Posterior vena cava (tissue), 2 donors: ENCODE results near the gene FHIT. TPM values are rescaled to one million over a fixed set of nuclear protein-coding genes. Genes with fewer than 3 reads are reported as not detected.

Source experiments
- DNase-seq: peaks from one replicate; pipeline ENCODE4 v3.0.0-alpha.2; 2020; ENCODE audit warnings: low spot score
- intact Hi-C, 2 donors: fragments of 100-400 bp; cut with DNase I; formaldehyde crosslinking; loops; one replicate each; pipeline versions ENCODE4 v1.14.1 to v1.14.2; 2022 to 2023
- total RNA-seq, 2 donors: library from RNA; stranded (reverse); fragmentation: NEBNext Ultra II Directional; extraction: Animal tissue kit (Norgen Biotek cat#: 25700); gene quantifications; one replicate each; pipeline ENCODE4 v1.2.1, GENCODE V29; 2021
- donor health status: DM: yes; HTN: yes; CAD: no.
- donor health status: DM: yes; HTN: yes; CAD: no.

FHIT gene
- total RNA-seq, 2 donors from 2014 or later, result 6.0 to 9.2 TPM

DNA sequence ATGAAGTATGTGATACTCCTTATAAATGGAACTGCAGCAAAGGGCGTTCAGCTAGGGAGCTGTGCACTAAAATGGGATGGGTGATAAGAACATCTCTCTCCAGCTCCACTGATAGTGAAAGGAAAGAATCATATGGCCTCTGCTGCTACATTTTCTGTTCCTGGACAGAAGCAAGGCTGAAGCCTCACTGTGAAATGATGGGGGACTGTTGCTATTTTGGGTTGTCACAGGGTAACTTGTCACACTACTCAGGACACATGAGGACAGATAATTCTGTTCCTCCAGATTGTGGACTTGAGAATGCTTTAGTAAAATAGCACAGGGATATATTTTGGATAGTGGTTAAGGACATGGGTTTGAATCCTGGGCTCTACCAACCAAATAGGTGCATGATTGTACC, 423.6 kb downstream of the FHIT start:
- intact Hi-C loops, result no loop called here
- no peak for DNase-seq

DNA sequence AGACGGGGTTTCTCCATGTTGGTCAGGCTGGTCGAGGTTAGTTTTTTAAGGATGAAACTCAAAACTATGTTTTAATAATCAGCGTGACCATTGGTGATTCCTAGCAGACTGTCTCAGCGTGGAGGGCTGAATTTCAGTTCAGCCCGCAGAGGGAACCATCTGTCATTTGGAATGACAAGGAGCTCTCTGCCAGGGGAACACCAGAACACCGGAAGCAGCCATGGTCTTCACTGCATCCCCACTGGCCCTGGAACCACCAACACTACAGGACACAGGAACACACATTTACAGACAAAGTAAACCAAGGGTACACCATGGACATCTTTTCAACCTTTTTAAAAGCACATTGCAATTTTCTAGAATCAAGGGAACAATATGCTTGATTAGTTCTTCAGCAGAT, 424.7 kb downstream of the FHIT start:
- intact Hi-C loops, result no loop called here
- no peak for DNase-seq

DNA sequence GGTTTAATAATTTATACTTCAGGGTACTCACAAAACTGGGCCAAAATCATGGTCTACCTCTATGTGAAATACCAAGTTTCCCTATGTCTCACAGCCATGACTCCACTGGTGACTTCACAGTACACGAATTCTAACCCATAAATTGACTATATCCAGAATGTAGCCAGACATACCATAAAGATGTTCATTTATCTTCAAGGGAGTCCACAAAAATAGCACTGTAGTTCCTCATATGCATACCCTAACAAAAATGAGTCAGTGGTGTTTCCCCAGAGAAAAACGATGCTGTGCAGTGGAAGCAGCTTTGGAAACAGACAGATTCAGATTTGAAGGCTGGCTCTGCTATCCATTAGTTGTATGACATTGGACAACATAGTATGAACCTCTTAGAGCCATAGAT, 438.8 kb downstream of the FHIT start:
- intact Hi-C loops, result no loop called here
- no peak for DNase-seq

DNA sequence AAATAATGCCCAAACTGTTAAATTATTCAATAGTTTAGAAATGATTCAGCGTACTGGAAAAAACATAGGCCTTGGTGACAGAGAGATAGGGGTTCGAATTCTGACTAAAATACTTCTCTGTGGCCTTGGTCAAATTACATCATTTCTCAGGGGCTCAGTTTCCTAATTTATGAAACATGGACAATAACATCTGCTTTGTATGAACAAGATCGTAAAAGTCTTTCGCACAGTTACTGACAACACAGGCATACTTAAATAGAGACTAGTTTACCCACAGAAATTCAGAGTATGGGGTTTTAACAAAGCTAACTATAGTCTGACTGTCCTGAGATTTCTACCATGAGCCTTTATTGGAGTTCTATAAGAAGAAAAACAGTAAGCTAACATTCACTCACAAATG, 440.4 kb downstream of the FHIT start:
- intact Hi-C loops, result no loop called here
- no peak for DNase-seq

DNA sequence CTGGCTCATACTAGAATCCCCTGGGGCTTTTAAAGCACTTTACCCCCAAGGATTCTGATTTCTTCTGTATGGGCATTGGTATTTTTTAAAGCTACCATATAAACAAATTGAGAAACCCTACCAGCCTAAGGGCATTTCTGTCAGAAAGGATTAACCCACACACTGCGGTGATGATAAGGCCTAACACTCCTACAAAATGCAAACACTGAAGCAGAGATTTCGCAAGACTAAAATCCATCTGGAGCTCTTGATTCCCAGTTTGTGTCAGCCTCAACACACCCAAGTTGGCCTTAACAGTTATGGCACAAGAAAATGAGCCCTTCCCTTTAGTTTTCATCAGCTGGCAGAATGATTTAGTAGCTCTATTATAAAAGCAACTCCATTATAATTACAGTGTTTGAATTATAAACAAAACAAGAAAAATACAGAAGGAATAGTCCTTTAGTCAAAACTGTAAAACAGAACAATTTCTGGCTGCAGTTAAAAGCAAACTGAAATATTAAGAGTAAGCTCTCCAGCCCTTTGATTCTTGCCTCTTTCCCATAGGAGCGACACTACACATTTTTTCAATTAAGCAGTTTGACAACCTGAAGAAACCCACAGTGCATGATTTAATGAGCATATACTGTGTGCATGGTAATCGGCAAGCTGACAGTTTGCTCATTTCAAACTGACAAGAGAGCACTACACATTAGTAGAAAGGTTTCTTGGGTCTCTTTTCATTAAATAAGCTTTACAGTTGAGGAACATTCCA, 441.2 kb downstream of the FHIT start:
- DNase-seq, result no peak
- intact Hi-C loops, result no loop called here

DNA sequence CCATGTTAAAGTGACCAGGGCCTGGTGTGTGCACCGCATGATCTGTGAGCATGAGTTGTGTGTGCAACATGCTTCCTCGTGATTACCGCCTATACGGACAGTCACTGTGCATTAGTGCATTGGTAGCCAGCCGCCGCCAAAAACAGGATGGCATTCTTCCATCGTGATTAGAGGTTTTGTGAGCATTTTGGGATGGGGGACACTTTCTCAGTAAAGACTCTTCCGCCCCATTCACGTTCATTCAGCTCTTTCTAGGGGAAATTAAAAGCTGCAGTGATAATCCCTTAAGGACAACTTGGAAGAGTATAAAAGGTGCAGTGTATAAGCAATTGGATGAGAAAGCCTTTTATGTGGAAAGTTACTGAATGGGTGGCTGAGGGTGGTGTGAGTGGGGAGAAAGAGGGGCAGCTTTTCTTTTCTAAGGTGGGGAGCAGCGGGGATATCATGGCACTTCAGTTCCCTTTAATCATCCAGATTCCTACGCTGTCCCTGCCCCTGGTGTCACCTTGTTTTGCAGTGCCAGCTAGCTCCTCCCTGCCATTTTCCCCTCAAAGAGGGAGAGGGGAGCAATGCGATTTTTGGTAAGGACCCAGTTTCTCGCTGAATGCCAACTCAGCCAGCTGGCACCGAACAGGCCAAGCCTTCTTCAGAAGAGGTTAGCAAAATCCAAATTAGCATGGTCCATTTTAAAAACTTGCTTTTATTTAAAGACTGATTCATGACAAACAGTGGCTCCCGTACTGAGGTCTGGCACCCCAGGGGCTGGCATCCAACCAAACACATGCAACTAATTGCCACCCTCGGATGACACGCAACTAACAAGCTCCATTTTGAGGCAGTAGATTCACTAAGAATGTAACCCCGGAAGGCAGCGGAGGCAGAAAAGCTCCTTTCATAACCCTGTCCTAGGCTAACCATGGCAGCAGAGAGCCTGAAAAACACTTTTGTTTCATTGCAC, 447.8 kb downstream of the FHIT start:
- DNase-seq, result no peak
- intact Hi-C loops, result no loop called here

DNA sequence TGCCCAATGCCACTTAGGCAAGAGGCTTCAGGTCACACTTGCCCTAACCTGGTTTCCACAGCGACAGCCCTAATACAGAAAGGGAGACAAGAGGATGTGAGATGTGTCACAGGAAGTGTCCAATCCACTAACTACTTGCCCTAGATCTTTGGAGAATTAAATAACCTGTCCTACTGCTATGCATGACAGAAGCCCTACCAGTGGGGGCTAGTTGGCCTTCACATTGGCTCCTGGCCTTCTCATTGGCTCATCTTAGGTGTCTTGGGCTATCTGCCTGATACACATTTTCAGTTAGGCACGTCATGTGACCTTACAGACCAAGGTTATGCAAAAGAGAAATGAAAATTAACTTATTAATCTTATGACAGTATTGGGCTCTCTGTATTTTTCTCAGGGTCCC, 449.9 kb downstream of the FHIT start:
- intact Hi-C loops, result no loop called here

DNA sequence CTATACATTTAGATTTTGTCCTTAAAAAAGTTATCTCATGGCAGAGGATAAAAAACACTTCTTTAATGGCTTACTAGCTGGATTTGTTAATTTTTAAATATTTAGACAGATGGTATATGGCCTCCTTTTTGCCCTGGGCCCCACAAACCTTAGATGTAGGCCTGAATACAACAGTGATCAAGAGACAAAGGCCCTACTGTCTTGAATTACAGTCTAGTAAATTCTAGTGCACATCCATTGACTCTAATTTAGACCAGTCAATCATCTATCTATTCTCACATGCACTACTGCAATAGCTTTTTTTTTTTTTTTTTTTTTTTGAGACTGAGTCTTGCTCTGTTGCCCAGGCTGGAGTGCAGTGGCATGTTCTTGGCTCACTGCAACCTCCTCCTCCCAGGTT, 452.8 kb downstream of the FHIT start:
- no peak for DNase-seq
- intact Hi-C loops, result no loop called here

More for the DNA sequence above, 449.9 kb downstream of the FHIT start:
- no peak for DNase-seq

DNA sequence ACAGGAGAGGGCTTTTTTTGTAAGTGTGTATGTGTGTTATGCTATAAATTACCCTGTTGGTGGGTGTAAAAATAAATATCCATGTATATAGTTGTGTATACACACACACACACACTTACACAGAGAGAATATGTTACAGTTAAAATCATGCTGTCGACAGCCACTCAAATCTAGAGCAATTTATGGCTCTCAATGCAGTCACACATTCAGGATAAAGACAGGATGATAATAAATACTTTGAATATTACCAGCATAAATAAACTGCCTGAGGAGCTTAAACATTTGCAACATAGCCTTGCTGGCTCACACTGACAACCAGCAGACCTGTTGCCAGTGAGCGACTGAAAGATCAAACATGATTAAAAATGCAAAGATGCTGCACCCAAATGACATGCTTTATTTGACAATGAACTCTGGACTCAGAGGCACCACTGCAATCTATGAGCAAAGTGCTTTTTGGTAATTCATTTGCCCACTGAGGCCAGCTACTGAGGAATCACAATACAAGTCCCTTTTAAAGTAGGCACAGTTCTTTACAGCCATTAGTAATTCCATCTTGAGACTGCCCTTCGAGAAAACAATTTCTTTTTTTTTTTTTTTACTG, 458.9 kb downstream of the FHIT start:
- no peak for DNase-seq
- intact Hi-C loops, result no loop called here

DNA sequence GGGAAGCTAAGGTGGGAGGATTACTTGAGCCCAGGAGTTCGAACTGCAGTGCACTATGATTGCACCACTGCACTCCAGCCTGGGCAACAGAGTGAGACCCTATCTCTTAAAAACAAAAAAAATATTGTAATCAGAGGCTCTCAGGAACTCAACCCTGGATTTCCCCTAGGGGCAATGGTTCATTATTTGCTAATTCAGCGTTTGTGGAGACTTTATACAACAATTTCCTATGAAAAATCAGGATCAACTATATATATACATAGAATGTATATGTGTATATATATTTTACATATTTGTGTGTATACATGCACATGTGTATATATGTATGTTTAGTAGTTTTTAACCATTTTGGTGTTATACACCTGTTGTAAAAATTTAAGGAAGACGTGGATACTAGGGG, 463.1 kb downstream of the FHIT start:
- intact Hi-C loops, result no loop called here
- no peak for DNase-seq

DNA sequence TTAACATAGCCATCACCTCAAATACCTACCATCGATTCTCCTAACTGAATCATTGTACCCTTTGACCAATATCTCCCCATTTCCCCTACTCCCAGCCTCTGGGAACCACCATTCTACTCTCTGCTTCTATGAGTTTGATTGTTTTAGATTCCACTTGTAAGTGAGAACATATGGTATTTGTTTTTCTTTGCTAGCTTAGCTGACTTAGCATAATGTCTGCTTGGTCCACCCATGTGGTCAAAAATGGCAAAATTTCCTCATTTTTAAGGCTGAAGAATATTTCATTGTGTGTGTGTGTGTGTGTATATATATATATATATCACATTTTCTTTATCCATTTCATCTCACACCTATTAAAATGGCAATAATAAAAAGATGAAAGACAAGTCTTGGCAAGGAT, 469.3 kb downstream of the FHIT start:
- intact Hi-C loops, result no loop called here
- DNase-seq, result no peak

DNA sequence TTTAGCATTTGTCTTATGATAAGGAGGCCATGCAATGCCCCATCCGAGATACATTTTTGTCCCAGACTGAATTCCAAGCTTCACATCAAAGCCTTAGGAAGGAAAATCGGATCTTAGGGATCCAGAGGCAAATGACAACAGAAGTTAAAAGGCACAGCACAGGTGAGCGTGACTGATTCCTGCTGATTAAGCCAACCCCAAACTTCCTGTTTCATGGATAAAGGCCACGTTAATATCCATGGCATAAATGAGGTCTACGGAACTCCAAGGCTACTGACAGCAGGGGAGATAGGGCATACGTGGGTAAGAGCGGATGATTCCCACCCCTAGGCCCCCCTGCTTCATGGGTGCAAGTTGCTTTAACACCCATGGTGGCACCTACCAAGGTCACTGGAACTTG, 471.6 kb downstream of the FHIT start:
- DNase-seq, result no peak

DNA sequence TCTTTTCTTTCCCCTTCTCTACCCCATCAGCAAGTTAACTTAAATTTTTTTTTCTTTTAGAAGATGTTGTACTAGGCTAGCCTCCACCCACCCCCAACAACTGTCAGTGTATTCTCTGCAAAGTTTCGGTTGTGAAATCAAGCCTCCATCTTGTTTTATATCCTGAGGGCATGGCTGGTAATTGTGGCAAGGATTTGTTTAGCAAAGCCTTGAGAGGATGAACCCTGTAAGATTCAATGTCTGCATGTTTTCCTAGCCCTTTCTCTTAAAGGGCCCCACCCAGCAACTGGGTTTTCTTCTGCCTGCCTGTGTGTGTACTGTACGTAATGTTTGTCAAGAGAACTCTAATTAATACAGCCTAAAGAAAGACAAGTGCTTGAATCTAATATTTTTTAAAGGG, 475.3 kb downstream of the FHIT start:
- DNase-seq, result no peak
- intact Hi-C loops, result no loop called here

More for the DNA sequence above, 471.6 kb downstream of the FHIT start:
- intact Hi-C loops, result no loop called here

DNA sequence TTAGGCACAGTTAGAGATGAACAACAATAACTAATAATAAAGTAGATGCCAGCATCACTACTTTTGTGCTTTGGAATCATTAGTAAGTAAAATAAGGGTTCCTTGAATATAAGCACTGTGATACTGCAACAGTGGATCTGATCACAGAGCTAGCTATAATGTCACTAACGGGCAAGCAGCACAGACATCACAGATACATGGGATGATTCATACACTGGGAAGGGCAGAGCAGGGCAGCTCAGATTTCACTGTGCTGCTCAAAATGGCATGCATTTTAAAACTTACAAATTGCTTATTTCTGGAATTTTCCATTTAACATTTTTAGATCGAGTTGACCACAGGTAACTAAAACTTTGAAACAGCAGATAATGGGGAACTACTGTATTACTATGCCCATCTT, 476.6 kb downstream of the FHIT start:
- intact Hi-C loops, result no loop called here
- no peak for DNase-seq

DNA sequence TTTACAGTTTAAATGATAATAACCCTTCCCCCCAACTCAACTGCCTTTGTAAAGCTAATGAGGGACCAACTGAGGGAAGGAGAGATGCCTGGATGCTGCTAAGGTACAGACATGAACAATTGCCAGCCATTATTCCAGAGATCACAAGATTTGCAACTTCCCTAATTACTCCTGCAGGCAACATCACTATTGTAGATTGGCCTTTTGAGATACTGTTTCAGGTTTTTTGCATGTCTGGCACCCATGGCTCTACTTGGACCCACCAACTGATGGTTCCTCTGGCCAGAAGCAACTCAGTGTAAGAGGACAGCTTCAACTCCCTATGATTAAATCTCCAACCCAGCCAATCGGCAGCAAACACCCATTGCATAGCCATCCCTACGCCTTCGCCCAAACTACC, 478.7 kb downstream of the FHIT start:
- DNase-seq, result no peak
- intact Hi-C loops, result no loop called here

DNA sequence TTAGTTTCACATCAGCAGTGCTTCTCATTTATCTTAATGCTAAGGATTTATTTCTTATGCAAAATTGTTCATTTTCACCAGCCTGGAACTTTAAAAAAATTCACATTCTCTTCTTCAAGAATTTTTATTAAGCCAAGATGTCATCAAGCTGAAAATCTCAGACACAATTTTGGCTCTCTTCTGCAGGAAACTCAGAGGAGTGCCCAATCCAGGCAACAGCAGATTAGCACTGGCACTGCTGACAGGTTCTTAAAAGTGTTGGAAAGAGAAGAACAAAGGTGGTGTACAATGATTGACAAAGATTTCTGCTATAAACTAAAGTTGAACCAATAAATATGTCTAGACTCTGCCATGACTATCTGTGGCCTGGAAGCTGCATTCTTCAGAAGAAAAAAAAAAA, 479.5 kb downstream of the FHIT start:
- no peak for DNase-seq

DNA sequence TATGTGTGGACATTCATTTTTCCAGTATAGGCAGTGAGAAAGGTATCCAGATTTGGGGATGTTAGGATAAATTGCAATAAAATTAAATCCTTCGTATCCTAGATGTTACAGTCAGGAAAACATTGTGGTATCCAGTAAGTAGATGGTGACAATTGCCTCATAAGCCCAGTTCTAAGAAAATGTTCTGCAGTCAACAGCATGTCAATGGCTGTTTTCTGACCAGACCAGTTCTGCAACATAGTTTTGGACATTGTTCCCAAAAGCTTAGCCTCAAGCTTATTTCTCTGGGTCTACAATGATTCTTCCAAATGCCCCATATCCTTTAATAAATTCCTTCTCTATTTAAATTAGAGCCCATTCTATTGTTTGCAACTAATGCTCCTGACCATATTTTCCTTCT, 480.7 kb downstream of the FHIT start:
- intact Hi-C loops, result no loop called here

More for the DNA sequence above, 479.5 kb downstream of the FHIT start:
- intact Hi-C loops, result no loop called here

DNA sequence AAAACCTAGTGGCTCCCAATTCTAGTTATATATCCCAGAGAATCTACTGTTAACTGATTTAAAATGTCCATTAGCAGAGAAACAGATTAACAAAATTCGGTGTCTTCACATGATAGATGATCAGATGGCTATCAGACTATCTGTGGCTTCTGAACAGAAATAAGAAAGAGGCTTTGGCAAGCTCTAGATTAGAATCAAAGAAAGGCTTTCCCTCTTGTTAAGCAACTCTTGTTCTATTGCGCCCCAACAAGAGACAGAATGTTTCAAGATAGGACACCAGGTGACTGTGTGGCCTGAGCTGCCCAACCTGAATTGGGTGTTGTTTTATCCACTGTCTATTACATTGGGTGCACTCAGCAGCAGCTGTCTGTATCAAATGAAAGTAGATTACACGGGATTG, 483.7 kb downstream of the FHIT start:
- no peak for DNase-seq
- intact Hi-C loops, result no loop called here

More for the DNA sequence above, 480.7 kb downstream of the FHIT start:
- DNase-seq, result no peak

DNA sequence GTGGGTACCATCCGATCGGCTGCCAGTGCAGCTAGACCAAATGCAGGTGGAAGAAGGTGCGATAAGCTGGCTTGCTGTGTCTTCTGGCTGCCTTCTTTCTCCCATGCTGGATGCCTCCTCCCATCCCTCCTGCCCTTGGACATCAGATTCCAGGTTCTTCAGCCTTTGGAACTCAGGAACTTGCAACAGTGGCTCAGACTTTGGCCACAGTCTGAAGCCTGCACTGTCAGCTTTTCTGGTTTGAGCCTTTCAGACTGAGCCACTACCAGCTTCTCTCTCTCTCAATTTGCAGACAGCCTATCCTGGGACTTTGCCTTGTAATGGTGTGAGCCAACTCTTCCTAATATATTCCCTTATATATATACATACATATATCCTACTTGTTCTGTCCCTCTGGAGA, 485.5 kb downstream of the FHIT start:
- intact Hi-C loops, result no loop called here
- no peak for DNase-seq

DNA sequence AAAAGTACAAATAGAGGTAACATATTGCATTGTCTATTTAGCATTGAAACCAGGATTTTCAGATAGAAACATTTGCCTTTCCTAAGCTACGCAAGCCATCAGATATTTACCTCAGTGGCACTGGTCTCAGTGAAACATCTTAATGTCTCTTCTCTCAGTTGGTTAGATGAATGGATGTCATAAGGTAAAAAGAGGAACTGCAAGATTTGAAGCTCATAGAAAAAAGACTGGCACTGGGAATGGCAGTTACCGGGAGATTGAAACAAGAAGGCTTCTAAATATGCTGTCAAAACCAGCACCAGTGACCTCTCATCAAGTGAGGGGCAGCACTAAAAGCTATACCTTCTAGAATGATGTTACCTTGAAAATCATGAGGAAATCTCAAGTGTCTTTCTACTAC, 486.4 kb downstream of the FHIT start:
- intact Hi-C loops, result no loop called here
- no peak for DNase-seq
